Stimulated activated CD8-positive, alpha-beta memory T cell treated with anti-CD3 and anti-CD28 coated beads, Interleukin-7, amount 100 ng/mL, for 1 hour (primary cell): ENCODE data around the gene CCL14.
"Not testable (repeated sequence)": the region's sequence is repeated elsewhere in the genome, so short reads cannot be mapped to it uniquely, and the experiment has no call there.

ENCODE experiments used
- DNase-seq, 2 donors: peaks; one replicate each; pipeline ENCODE4 v3.0.0-alpha.2; 2020; ENCODE audit warnings: low read depth in 2 of 2

Gene CCL14

GRCh38 chr17:35986643-35987042 is at the start of gene CCL14:
TSS of gene CCL14 (minus strand) at chr17:35986729. CDS start at chr17:35986649, 80 bp downstream.
- DNase-seq: no peak

GRCh38 chr17:36036235-36036634 is 49.7 kb upstream of the CCL14 start:
- no peak for DNase-seq

- DNase-seq: no peak
These were observed 47.6 kb upstream of the CCL14 start for GRCh38 chr17:36034127-36034526.

DNA sequence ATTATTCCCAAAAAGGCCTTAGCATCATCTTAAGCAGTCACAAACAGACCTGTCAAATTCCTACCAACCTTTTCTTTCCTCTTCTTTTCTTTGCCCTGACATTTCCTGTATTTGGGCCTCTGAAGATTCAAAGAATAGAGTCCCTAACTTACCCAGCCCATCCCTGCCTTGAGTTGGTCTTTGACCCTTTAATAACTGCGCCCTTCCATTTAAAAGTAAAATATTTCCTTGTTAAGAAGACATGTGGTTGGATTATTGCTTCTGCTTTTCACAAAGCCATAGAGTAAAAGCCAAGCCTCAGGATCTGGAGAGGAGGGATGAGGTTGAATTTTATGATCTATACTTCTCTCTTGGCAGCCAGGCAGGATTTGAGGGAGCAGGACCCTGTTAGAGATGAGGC is 44.4 kb upstream of the CCL14 start:
- no peak for DNase-seq

GRCh38 chr17:36027761-36028160 is 41.2 kb upstream of the CCL14 start:
- DNase-seq: no peak

GRCh38 chr17:36024106-36024869 is 37.8 kb upstream of the CCL14 start:
- DNase-seq: no peak

DNA sequence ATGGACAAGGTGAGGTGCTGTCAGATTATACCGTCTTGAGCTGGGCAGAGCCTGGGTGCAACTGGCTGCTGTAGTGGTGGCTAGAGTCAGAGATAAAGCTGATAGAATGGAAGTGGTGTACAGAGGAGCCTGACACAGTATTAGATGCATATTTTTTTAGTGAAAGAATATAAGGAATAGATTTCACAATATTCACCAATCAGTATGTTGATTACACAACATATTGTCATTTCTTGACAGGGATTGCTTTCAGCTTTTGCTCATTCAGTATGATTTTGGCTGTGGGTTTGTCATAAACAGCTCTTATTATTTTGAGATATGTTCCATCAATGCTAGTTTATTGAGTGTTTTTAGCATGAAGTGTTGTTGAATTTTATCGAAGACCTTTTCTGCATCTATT is 32.9 kb upstream of the CCL14 start:
- DNase-seq: no peak

- DNase-seq: no peak
These were observed 31.3 kb upstream of the CCL14 start, which contains the start of gene CCL23 for GRCh38 chr17:36017799-36018198. TSS of gene CCL23 (minus strand) at chr17:36017972. CDS start at chr17:36017897, 75 bp downstream.

DNA sequence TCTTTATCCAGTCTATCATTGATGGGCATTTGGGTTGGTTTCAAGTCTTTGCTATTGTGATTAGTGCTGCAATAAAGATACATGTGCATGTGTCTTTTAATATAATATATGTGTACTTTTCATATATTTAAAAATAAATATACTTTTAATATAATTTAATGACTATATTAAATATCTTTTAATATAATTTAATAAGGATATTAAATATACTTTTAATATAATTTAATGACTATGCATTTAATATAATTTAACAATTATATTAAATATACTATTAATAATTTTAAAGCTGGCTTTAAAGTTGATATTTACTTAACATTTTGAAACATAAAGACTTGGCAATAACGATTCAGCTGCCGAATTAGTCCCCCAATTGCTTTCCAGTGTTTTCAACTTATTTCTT is 30.0 kb upstream of the CCL14 start:
- DNase-seq: no peak

- DNase-seq: not testable (repeated sequence)
These were observed 29.4 kb upstream of the CCL14 start for GRCh38 chr17:36015895-36016294.

GRCh38 chr17:36014946-36015345 is 28.4 kb upstream of the CCL14 start:
- DNase-seq: no peak

DNA sequence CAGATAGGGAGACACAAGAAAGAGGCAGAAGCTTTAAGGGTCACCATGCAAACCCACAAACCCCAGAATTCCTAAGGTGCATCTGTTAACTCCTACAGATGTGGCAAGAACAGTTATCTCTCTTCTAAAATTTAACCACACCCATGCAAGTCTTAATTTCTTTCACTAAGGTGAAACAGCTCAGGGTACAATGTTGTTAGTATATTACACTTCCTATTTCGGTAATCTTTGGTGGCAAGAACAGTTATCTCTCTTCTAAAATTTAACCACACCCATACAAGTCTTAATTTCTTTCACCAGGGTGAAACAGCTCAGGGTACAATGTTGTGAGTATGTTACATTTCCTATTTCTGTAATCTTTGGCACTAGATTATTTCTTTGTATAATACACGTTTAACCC is 24.7 kb upstream of the CCL14 start:
- no peak for DNase-seq

GRCh38 chr17:36008998-36009665 is 22.6 kb upstream of the CCL14 start:
- DNase-seq: no peak

DNA sequence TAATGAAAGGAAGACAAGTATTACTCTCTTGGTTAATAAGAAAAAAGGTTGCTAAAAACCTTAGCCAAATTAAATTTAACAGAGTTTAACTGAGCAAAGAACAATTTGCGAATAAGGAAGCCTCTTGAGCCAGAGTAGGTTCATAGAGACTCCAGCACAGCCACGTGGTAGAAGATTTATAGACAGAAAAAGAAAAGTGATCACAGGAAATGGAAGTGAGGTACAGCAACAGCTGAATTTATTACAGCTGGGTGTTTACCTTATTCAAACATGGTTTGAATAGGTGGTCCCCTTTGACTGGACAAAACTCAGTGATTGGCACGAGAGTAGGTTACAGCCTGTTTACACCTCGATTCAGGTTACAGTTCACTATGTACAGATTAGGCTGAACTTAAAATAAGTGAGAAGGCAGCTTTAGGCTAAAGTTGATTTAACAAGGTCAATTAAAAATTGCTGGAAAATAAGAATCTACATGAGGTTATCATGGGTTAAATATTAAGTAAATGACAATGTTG is 18.1 kb upstream of the CCL14 start:
- DNase-seq: no peak

DNA sequence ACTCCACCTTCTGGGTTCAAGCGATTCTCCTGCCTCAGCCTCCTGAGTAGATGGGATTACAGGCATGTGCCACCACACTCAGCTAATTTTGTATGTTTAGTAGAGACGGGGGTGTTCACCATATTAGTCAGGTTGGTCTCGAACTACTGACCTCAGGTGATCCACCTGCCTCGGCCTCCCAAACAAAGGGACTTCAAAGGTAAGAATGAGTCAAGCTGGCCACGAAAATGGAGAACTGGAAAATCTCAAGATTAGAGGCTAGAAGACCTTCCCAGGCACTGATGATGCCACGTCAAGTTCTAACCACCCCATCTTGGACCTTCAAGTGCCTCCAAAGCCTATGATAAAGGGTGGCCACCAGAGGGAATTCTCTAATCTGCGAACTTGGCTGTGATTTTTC is 16.1 kb upstream of the CCL14 start:
- DNase-seq: no peak

GRCh38 chr17:36001862-36002603 is 15.5 kb upstream of the CCL14 start:
- no peak for DNase-seq

DNA sequence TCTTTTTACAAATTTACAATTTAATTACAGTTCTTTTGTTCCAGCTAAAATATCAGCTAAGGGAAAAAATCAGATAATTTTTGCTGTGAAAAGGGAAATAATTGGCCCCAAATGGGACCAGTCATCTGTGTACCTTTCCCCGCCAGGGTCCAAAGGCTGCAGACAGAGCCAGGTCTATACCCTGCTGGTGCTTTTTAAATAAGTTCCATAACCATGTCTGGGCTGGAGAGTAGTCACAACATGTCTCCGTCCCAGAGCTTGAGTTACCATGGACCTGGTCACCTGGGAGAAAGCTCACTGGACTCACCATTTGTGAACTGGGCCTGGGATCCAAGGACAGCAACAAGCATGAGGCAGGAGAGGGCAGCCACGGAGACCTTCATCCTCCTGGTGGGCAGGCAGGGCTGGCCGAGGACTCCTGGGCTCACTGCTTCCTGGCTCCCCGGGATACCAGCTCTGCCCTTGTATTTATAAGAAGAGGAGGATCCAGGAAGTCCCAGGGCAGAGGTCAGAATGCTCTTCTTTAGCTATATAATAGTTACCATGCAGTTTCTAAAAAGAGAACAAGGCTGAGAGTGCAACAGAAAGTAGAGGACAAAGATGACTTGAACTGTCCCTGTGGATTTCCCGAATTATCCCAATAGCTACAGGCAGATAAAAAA is 14.7 kb upstream of the CCL14 start, which contains the start of gene CCL15:
CCL15 (minus strand) TSS at position 444 of the 662 bp plus-strand sequence; CDS start at position 383, 61 bp downstream.
- no peak for DNase-seq

DNA sequence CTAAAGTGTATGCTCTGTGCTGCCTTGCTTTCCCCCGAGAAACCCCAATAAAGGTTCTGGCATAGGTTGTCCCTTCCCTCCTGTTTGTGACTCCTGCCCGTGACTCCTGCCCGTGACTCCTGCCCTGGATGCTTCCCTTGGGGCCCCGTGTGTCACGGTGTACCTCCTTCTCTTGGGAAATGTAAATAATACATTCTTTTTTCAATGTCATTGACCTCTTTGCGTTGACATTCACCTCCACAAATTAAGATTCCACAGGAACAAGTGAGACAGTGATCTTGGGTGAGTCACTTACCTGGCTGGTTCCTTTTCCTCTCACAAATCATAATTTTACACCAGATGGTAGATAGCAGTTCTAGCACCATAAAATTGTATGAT is 14.2 kb upstream of the CCL14 start:
- DNase-seq: no peak

DNA sequence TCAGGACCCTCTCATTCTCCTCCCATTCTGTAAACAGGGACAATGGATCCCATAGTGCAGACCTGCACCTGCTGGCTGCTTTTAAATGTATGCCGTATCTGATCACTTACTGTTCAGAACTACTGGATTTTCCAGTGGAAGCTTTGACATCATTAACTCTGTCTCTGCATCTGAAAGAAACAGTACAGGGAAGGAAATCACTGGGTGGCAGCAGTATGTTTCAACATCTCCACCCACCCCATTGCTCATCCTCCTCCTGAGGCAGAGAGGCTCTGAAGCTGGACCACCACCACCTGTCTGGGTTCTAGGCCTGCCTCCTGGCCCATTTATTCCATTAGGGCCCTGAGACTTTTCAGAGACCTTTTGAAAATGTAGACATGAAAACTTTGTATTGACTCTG is 12.2 kb upstream of the CCL14 start:
- no peak for DNase-seq

DNA sequence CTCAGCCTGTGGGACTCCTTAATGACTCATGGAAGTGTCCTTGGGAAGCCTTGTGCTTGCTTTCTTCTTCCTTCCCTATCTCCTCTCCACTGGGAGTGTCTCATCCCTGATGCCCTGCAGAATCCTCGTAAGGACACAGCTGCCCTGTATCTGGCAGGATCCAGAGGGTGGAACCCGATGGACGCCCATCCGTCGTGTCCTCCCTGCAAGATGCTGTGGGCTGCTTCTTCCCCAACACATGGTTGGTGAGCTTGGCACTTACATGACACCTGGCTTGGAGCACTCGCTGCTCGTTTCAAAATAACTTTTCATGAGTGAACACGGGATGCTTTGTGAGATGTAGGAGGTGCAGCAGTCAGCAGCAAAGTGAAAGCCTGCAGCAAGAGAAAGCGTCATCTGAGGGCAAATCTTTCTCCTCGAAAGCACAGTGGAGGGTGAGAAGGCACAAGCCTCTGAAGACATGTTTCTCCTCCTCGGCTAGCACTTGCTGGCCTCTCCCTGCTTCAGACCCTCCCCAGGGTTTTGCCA is 11.6 kb upstream of the CCL14 start:
- no peak for DNase-seq

- DNase-seq: not testable (repeated sequence)
These were observed 8.8 kb upstream of the CCL14 start for GRCh38 chr17:35995346-35995745.
